ENCODE measurements around the gene MGAT3. TPM values are rescaled to one million over a fixed set of nuclear protein-coding genes. Genes with fewer than 3 reads are reported as not detected.

The MGAT3 gene
- total and polyA plus RNA-seq, 2 donors (not counting 1 experiment from before 2014, with no cell fraction given), result 11.1 to 27.8 TPM

DNA sequence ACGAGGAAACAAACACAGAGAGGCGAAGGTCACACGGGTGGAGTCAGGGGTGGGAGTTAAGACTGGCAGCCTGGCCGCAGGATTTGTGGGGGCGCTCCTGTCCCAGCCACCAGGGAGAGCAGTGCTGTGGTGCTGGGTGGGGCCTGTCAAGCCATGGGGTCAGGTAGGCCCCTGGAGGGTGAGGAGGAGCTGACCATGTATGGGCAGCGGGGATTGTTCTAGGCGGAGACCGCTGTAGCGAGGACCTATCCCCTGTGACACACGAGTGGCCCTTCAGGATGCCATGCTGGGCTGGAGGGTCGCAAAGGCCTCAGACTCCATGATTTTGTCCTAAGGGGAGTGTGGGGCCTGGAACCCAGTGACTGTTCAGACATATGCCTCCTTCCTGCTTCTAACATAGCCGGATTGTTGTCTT lies 77.3 kb downstream of the MGAT3 start:
- peaks cover 29 to 42% of the 10 kb centered on the region in 2 donors for H3K4me1 ChIP-seq (ENCODE audit: control insufficient read depth in 2 of 2, insufficient read depth in 2 of 2, low read length in 2 of 2)
- TF ChIP-seq, protein P1, sequence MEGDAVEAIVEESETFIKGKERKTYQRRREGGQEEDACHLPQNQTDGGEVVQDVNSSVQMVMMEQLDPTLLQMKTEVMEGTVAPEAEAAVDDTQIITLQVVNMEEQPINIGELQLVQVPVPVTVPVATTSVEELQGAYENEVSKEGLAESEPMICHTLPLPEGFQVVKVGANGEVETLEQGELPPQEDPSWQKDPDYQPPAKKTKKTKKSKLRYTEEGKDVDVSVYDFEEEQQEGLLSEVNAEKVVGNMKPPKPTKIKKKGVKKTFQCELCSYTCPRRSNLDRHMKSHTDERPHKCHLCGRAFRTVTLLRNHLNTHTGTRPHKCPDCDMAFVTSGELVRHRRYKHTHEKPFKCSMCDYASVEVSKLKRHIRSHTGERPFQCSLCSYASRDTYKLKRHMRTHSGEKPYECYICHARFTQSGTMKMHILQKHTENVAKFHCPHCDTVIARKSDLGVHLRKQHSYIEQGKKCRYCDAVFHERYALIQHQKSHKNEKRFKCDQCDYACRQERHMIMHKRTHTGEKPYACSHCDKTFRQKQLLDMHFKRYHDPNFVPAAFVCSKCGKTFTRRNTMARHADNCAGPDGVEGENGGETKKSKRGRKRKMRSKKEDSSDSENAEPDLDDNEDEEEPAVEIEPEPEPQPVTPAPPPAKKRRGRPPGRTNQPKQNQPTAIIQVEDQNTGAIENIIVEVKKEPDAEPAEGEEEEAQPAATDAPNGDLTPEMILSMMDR (IDR thresholded peaks at IDR 0.05), result no peak
- TF ChIP-seq EZH2 (IDR thresholded peaks at IDR 0.05; ENCODE audit: borderline replicate concordance, insufficient read depth, low read depth, low read length, poor library complexity, severe bottlenecking), result no peak
- DNase-seq (no peak), ATAC-seq (ENCODE audit: low read depth) (no peak)
- ChIA-PET CTCF (interaction anchor here (0.6 to 13.4 kb wide), 27 partner anchors 9 to 814 kb away, joined by 3 to 328 read pairs (median 4); partner anchors contain the start of genes ADSL, ATF4, MIEF1 and RPL3), POLR2A (interaction anchor here (0.6 to 6.3 kb wide), 5 partner anchors 14 to 510 kb away, joined by 3 to 57 read pairs (median 9); partner anchors contain the start of gene ATF4)
- intact Hi-C loops (cut with micrococcal nuclease), result loop anchor here (1.0 to 5.0 kb wide), 5 partner anchors 407 to 1103 kb away; partner anchors contain the start of genes MRTFA and TNRC6B
- peaks cover 0 to 22% of the 10 kb centered on the region in 2 experiments for H3K36me3 ChIP-seq (replicated peaks in 1 of 2; ENCODE audit: control extremely low read depth in 1 of 2, control insufficient read depth in 1 of 2, extremely low read depth in 1 of 2, insufficient read depth in 2 of 2, low read length in 1 of 2)
- Mint-ChIP-seq H3K9me3 (ENCODE audit: insufficient read depth) (no peaks in the 10 kb centered on the region), H3K4me1 (peaks cover 37% of the 10 kb centered on the region), H3K27ac (no peak overlapping the region), H3K27me3 (no peaks in the 10 kb centered on the region), H3K4me3 (peak overlapping the region; percentile 49)
- H3K27me3 ChIP-seq (replicated peaks in 1 of 4; ENCODE audit: control extremely low read depth in 1 of 4, control insufficient read depth in 3 of 4, insufficient read depth in 4 of 4, low read length in 3 of 4), result peaks cover 0 to 5% (median 0%) of the 10 kb centered on the region in 4 experiments
- no peak overlapping the region for H2AFZ ChIP-seq (ENCODE audit: insufficient read depth, low read depth, low read length, poor library complexity, severe bottlenecking)
- H3K79me2 ChIP-seq (ENCODE audit: control insufficient read depth, insufficient read depth, low read length), result peaks cover 33% of the 10 kb centered on the region
- no peak overlapping the region for H3K9ac ChIP-seq (ENCODE audit: low read length)
- WGBS (ENCODE audit: insufficient coverage), result 94% methylated on average over 10 of the region's 12 CpGs
- no peak overlapping the region for H3K4me3 ChIP-seq (ENCODE audit: control extremely low read depth in 1 of 5, extremely low read depth in 1 of 5, insufficient read depth in 1 of 5, low read depth in 2 of 5, low read length in 4 of 5)
- no peaks in the 10 kb centered on the region for H3K9me3 ChIP-seq (ENCODE audit: control extremely low read depth in 1 of 3, control insufficient read depth in 2 of 3, insufficient read depth in 1 of 3, low read length in 2 of 3)
- H3K27ac ChIP-seq (ENCODE audit: low read length in 2 of 2), result no peak overlapping the region
- peaks cover 27% of the 10 kb centered on the region for H4K20me1 ChIP-seq (ENCODE audit: control insufficient read depth, insufficient read depth, low read length, poor library complexity, severe bottlenecking)
- no peak overlapping the region for H3K4me2 ChIP-seq (replicated peaks; ENCODE audit: low read depth, low read length, poor library complexity, severe bottlenecking)
